NB4 (cell line): ENCODE measurements around the gene TMEM63A.

Source experiments
- CTCF ChIP-seq: IDR thresholded peaks from one replicate; pipeline ENCODE4 v1.5.1; 2012; ENCODE audit warnings: low read depth, low read length
- POLR2A ChIP-seq: IDR thresholded peaks from 2 replicates; pipeline ENCODE4 v1.6.1; 2011; ENCODE audit warnings: mild to moderate bottlenecking; ENCODE audit not compliant: insufficient read length; ENCODE audit errors: extremely low read depth

GRCh38 chr1:225878282-225878681, 3.9 kb downstream of the TMEM63A start:
- no peak for TF ChIP-seq CTCF
- TF ChIP-seq POLR2A, result no peak
